ENCODE measurements around the gene DMRT1.

DNA sequence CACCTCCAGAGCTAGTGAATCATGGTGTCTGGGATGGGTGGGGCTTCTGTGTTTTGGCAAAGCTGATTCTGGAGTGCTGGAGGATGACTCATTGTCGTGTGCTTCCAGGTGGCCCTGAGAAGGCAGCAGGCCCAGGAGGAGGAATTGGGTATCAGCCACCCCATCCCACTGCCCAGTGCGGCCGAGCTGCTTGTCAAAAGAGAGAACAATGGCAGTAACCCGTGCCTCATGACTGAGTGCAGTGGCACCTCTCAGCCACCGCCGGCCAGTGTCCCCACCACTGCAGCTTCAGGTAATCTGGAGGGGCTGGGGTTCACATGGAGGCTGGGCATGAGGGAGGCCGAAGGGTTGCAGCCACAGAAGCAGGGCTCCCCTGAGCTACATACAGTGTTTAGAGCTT, 5.4 kb downstream of the DMRT1 start:
- TF ChIP-seq, protein P1, sequence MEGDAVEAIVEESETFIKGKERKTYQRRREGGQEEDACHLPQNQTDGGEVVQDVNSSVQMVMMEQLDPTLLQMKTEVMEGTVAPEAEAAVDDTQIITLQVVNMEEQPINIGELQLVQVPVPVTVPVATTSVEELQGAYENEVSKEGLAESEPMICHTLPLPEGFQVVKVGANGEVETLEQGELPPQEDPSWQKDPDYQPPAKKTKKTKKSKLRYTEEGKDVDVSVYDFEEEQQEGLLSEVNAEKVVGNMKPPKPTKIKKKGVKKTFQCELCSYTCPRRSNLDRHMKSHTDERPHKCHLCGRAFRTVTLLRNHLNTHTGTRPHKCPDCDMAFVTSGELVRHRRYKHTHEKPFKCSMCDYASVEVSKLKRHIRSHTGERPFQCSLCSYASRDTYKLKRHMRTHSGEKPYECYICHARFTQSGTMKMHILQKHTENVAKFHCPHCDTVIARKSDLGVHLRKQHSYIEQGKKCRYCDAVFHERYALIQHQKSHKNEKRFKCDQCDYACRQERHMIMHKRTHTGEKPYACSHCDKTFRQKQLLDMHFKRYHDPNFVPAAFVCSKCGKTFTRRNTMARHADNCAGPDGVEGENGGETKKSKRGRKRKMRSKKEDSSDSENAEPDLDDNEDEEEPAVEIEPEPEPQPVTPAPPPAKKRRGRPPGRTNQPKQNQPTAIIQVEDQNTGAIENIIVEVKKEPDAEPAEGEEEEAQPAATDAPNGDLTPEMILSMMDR (IDR thresholded peaks at IDR 0.05; ENCODE audit: low read depth, low read length) = no peak
- TF ChIP-seq POLR2A (IDR thresholded peaks at IDR 0.05; ENCODE audit: extremely low read depth, insufficient read length) (no peak), MAX (IDR thresholded peaks at IDR 0.05; ENCODE audit: low read depth, low read length) (no peak), MYC (IDR thresholded peaks at IDR 0.05; ENCODE audit: low read depth, low read length) (no peak)
